T-helper 1 cell (primary cell): ENCODE measurements around the gene ABHD12.

Experiments used
- DNase-seq, 5 donors: peaks; one replicate each; pipeline ENCODE4 v3.0.0-alpha.2; 2012 to 2020

Gene ABHD12

GRCh38 chr20:25254986-25255680 lies 135.5 kb downstream of the ABHD12 start:
- DNase-seq: no peak

GRCh38 chr20:25254571-25254970 lies 136.1 kb downstream of the ABHD12 start:
- no peak for DNase-seq

GRCh38 chr20:25253606-25254275 lies 136.9 kb downstream of the ABHD12 start:
- DNase-seq: no peak

GRCh38 chr20:25252686-25253421 lies 137.8 kb downstream of the ABHD12 start:
- DNase-seq: no peak

- DNase-seq: no peak
Measured at GRCh38 chr20:25252230-25252651, 138.4 kb downstream of the ABHD12 start.

- DNase-seq: no peak
Measured at GRCh38 chr20:25251558-25251957, 139.1 kb downstream of the ABHD12 start.

- no peak for DNase-seq
Measured at GRCh38 chr20:25251019-25251418, 139.6 kb downstream of the ABHD12 start.

- no peak for DNase-seq
Measured at GRCh38 chr20:25250508-25250907, 140.1 kb downstream of the ABHD12 start.
